ENCODE data around the gene ATG4C. TPM values are rescaled to one million over a fixed set of nuclear protein-coding genes. Genes with fewer than 3 reads are reported as not detected.
"Not testable (repeated sequence)": the region's sequence is repeated elsewhere in the genome, so short reads cannot be mapped to it uniquely, and the experiment has no call there.

Gene ATG4C
- total RNA-seq, 1 experiment from 2014 or later, result 6.6 TPM

- no peak overlapping the region for H3K27ac ChIP-seq
- H3K9me3 ChIP-seq (replicated peaks), result no peaks in the 10 kb centered on the region
- no peaks in the 10 kb centered on the region for H3K27me3 ChIP-seq (replicated peaks)
- H3K4me3 ChIP-seq, result no peak overlapping the region
- no peaks in the 10 kb centered on the region for H3K36me3 ChIP-seq
- H3K4me1 ChIP-seq (replicated peaks), result peaks cover 6% of the 10 kb centered on the region
- no peak for DNase-seq (ENCODE audit: low read depth in 1 of 2, low spot score in 2 of 2)
These were observed 12.3 kb downstream of the ATG4C start for GRCh38 chr1:62796221-62796620.

GRCh38 chr1:62799688-62800087 is 15.8 kb downstream of the ATG4C start:
- no peaks in the 10 kb centered on the region for H3K9me3 ChIP-seq (replicated peaks)
- peaks cover 7% of the 10 kb centered on the region for H3K4me1 ChIP-seq (replicated peaks)
- no peak for DNase-seq (ENCODE audit: low read depth in 1 of 2, low spot score in 2 of 2)
- H3K27ac ChIP-seq, result no peak overlapping the region
- no peaks in the 10 kb centered on the region for H3K27me3 ChIP-seq (replicated peaks)
- H3K4me3 ChIP-seq, result no peak overlapping the region
- H3K36me3 ChIP-seq, result no peaks in the 10 kb centered on the region

DNA sequence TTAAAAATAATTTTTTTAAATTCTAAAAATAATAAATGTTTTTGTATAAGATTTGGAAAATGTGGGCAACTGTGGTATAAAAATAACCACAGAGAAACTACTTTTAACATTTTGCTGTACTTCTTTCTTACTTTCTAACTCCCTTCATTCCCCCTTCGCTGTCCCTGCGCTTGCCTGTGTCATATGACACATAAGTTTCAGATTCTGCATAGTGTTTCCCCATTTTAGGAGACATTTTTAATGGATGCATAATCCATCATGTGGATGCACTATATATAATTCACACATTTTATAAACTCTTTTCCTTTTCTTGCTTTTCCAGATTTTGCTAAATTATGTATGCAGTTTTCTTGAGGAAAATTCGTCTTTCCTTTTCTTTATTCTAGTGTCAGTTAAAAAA is 16.3 kb downstream of the ATG4C start:
- DNase-seq (ENCODE audit: low read depth in 1 of 2, low spot score in 2 of 2), result no peak
- H3K4me1 ChIP-seq (replicated peaks), result peaks cover 7% of the 10 kb centered on the region
- H3K36me3 ChIP-seq, result no peaks in the 10 kb centered on the region
- no peaks in the 10 kb centered on the region for H3K9me3 ChIP-seq (replicated peaks)
- H3K27ac ChIP-seq, result no peak overlapping the region
- no peak overlapping the region for H3K4me3 ChIP-seq
- no peaks in the 10 kb centered on the region for H3K27me3 ChIP-seq (replicated peaks)

- peaks cover 7% of the 10 kb centered on the region for H3K4me1 ChIP-seq (replicated peaks)
- H3K27ac ChIP-seq, result no peak overlapping the region
- H3K36me3 ChIP-seq, result no peaks in the 10 kb centered on the region
- peak in 1 of 2 experiments; percentile 20 for DNase-seq (ENCODE audit: low read depth in 1 of 2, low spot score in 2 of 2)
- no peaks in the 10 kb centered on the region for H3K9me3 ChIP-seq (replicated peaks)
- H3K4me3 ChIP-seq, result no peak overlapping the region
- no peaks in the 10 kb centered on the region for H3K27me3 ChIP-seq (replicated peaks)
These were observed 16.9 kb downstream of the ATG4C start for GRCh38 chr1:62800825-62801306.

GRCh38 chr1:62809788-62810187 is 25.9 kb downstream of the ATG4C start:
- Histone ChIP-seq H3K4me1 (replicated peaks) (no peaks in the 10 kb centered on the region), H3K27ac (no peak overlapping the region), H3K9me3 (replicated peaks) (no peaks in the 10 kb centered on the region), H3K36me3 (no peaks in the 10 kb centered on the region), H3K27me3 (replicated peaks) (no peaks in the 10 kb centered on the region), H3K4me3 (no peak overlapping the region)
- no peak for DNase-seq (ENCODE audit: low read depth in 1 of 2, low spot score in 2 of 2)

DNA sequence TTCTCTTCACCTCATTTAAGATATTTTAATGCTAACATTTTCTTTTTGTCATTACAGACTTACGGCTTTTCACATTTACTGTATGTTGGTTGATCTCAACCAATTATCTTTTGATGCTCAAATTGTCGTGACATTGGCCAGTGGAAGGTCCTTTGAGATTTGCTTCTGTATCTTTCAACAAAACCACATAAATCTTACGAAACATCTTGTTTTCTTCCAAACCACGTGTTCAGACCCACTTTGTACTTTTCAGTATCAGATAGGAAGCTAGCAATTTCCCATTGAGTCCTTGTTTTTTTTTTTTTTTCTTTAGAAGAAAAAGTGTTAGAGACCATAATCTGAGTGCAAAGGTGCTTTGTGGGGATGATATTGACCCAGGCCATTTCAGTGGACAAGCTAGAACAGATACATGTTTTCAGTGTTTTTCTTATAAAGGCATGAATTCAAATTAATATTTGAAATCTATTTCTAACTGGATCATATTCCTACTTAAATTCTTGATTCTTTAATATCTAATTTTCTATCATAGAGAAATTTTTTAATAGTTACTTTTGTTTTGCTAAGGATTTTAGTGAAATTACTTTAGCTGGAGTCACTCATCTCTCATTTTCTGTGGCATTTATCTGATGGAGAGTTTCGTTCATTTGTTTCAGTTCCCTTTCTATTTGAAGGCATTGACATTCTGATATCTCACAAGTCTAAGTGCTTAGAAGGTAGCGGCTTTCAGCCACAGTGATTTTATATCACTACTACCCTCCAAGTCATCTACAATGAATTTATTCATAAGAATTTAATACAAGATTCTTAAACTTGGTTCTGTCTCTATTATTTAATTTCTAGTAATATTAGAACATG is 26.7 kb downstream of the ATG4C start:
- no peaks in the 10 kb centered on the region for H3K27me3 ChIP-seq (replicated peaks)
- no peak for DNase-seq (ENCODE audit: low read depth in 1 of 2, low spot score in 2 of 2)
- no peaks in the 10 kb centered on the region for H3K36me3 ChIP-seq

DNA sequence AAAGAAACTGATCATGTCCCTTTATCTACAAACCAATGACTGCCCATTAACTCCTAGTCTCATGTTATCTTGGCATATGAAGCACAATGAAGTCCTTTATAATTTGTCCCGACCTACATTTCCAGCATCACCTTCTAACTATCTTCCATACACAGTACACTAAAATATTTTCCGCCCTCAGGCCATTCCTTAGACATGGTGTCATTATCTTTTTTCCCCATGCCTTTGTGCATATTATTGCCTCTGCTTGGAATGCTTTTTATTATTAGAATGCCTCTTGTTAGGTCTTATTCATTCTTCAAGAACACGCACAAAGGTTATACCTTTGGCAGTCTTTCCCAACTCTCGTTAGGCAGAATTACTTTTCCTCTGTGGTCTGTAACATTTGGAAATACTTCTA is 39.6 kb downstream of the ATG4C start:
- Histone ChIP-seq H3K4me3 (no peak overlapping the region), H3K9me3 (replicated peaks) (no peaks in the 10 kb centered on the region), H3K27me3 (replicated peaks) (no peaks in the 10 kb centered on the region), H3K4me1 (replicated peaks) (no peaks in the 10 kb centered on the region), H3K36me3 (no peaks in the 10 kb centered on the region), H3K27ac (no peak overlapping the region)
- DNase-seq (ENCODE audit: low read depth in 1 of 2, low spot score in 2 of 2), result no peak

More for the DNA sequence above, 26.7 kb downstream of the ATG4C start:
- Histone ChIP-seq H3K9me3 (replicated peaks) (no peaks in the 10 kb centered on the region), H3K27ac (no peak overlapping the region), H3K4me3 (no peak overlapping the region), H3K4me1 (replicated peaks) (no peaks in the 10 kb centered on the region)

GRCh38 chr1:62826901-62827300 is 43.0 kb downstream of the ATG4C start:
- no peaks in the 10 kb centered on the region for H3K27me3 ChIP-seq (replicated peaks)
- no peak overlapping the region for H3K27ac ChIP-seq
- no peaks in the 10 kb centered on the region for H3K9me3 ChIP-seq (replicated peaks)
- H3K4me1 ChIP-seq (replicated peaks), result no peaks in the 10 kb centered on the region
- DNase-seq (ENCODE audit: low read depth in 1 of 2, low spot score in 2 of 2), result no peak
- H3K36me3 ChIP-seq, result no peaks in the 10 kb centered on the region
- no peak overlapping the region for H3K4me3 ChIP-seq

- H3K4me3 ChIP-seq; DNase-seq (ENCODE audit: low read depth in 1 of 2, low spot score in 2 of 2); H3K9me3 ChIP-seq (replicated peaks); H3K27me3 ChIP-seq (replicated peaks); H3K27ac ChIP-seq; H3K36me3 ChIP-seq; H3K4me1 ChIP-seq (replicated peaks): not testable (repeated sequence)
These were observed 43.9 kb downstream of the ATG4C start for GRCh38 chr1:62827786-62828185.

GRCh38 chr1:62832276-62832675 is 48.3 kb downstream of the ATG4C start:
- no peak for DNase-seq (ENCODE audit: low read depth in 1 of 2, low spot score in 2 of 2)
- Histone ChIP-seq H3K27me3 (replicated peaks) (no peaks in the 10 kb centered on the region), H3K36me3 (no peaks in the 10 kb centered on the region), H3K27ac (no peak overlapping the region), H3K9me3 (replicated peaks) (no peaks in the 10 kb centered on the region), H3K4me3 (no peak overlapping the region), H3K4me1 (replicated peaks) (no peaks in the 10 kb centered on the region)

DNA sequence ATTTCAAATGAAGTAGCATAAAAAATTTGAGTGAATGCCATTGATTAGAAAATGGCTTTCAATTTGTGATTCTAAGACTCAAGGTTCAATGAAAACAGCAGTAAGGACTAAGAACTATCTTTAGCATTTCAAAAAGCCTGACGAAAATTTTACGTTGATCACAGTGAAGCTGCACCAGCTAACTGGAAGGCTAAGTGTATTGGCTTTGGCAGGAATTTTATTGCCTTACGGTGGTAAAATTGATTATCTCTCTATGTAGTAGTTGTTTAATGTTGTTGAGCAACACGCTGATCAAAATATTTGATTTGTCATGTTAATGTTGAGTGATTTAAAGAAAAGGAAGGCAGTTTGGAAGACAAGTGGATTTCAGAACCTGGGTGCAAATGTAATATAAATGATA is 49.6 kb downstream of the ATG4C start:
- no peak overlapping the region for H3K4me3 ChIP-seq
- H3K27me3 ChIP-seq (replicated peaks), result no peaks in the 10 kb centered on the region
- DNase-seq (ENCODE audit: low read depth in 1 of 2, low spot score in 2 of 2), result no peak
- no peaks in the 10 kb centered on the region for H3K9me3 ChIP-seq (replicated peaks)
- no peaks in the 10 kb centered on the region for H3K36me3 ChIP-seq
- no peaks in the 10 kb centered on the region for H3K4me1 ChIP-seq (replicated peaks)
- no peak overlapping the region for H3K27ac ChIP-seq

DNA sequence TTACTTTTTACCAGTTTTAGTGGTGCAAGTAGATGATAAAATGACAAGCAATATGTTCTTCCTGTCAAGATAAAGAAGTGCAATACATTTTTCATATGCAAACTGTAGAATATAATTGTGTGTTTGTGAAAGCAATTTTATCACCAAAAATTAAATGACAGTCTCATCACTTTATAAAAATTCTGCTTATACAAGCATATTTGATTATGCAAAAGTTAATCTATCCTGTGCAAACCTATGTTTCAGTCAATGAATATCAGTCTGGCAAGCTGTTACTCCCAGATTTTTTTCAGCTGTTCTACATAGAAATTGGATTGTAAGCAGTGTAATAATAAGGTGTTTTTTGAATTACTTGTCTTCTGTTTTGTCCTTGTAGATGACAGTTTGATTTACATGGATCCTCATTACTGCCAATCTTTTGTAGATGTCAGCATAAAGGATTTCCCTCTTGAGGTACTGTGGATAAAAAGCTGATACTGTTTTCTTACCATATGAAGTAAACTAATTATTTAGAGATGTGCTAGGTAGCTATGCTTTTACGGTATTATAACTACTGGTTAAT is 50.5 kb downstream of the ATG4C start:
- Histone ChIP-seq H3K9me3 (replicated peaks) (no peaks in the 10 kb centered on the region), H3K27me3 (replicated peaks) (no peaks in the 10 kb centered on the region), H3K4me1 (replicated peaks) (no peaks in the 10 kb centered on the region), H3K27ac (no peak overlapping the region), H3K4me3 (no peak overlapping the region), H3K36me3 (no peaks in the 10 kb centered on the region)
- no peak for DNase-seq (ENCODE audit: low read depth in 1 of 2, low spot score in 2 of 2)

DNA sequence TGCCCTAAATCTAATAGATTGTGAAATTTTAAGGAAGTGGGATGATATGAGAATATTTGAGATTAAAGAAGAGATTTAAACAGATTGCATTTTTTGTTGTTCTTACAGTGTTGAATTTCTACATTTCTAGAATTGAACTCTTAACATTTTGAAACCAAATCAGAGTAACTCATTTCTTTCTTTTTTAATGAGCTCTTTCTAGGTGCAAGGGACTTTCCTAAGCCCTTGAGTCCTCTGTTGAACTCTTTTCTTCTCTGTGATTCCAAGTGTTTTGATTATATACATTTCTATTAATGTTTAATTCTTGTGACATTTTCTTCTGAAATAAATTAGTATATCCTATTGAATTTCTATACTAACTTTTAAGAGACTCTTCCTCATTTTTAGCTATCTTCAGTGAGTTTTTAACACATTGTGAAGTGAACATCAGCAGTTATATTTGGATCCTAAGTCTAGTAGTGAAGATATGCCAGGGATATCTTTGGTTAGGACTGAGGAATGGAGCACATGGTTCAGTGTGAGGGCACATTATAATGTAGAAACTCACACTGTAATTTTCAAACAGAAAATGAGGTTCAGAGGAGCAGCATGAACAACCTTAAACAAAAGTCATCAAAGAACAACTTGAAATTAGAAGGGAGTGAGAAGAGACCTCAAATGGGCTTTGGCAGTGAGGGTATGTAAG is 53.1 kb downstream of the ATG4C start:
- H3K27ac ChIP-seq, result no peak overlapping the region
- H3K27me3 ChIP-seq (replicated peaks), result no peaks in the 10 kb centered on the region
- H3K36me3 ChIP-seq, result no peaks in the 10 kb centered on the region
- H3K4me3 ChIP-seq, result no peak overlapping the region
- H3K9me3 ChIP-seq (replicated peaks), result no peaks in the 10 kb centered on the region
- no peaks in the 10 kb centered on the region for H3K4me1 ChIP-seq (replicated peaks)
- no peak for DNase-seq (ENCODE audit: low read depth in 1 of 2, low spot score in 2 of 2)

DNA sequence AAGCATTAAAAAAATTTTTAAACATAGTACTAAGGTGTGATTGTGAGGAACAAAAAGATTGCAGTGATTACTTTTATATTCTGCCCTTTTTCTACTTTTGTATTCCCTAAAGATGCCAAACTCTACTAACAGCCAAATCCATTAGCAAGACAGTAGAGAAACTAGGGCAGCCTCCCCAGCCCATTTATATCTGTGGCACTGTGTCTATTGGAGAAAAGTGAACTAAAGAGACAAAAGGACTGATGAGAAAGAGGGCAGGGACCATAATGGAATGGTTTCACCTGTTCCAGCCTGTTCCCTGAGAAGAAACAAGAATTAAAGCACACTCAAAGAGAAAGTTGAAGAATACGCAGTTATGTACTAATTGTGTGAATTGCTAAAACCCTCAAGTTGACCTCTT is 56.6 kb downstream of the ATG4C start:
- Histone ChIP-seq H3K4me1 (replicated peaks) (no peaks in the 10 kb centered on the region), H3K27ac (no peak overlapping the region), H3K4me3 (no peak overlapping the region), H3K36me3 (no peaks in the 10 kb centered on the region), H3K27me3 (replicated peaks) (no peaks in the 10 kb centered on the region), H3K9me3 (replicated peaks) (no peaks in the 10 kb centered on the region)
- DNase-seq (ENCODE audit: low read depth in 1 of 2, low spot score in 2 of 2), result no peak

All from SJSA1 (cell line).